PC-3 (cell line): Measurements from ENCODE around the gene OCSTAMP. TPM values are rescaled to one million over a fixed set of nuclear protein-coding genes. Genes with fewer than 3 reads are reported as not detected.

Source experiments
- ATAC-seq: fragments of 200-7000 bp; cut with Tn5 transposase; 2 replicates; pipeline ENCODE4 v1.9.1; 2020; ENCODE audit warnings: mild to moderate bottlenecking, moderate library complexity
- BruUV-seq: library from RNA; stranded (reverse); fragments of 400-500 nt; replicated peaks from 2 replicates; lab custom pipeline; 2021; lab: Mats Ljungman, UMichigan
- CTCF ChIA-PET: fragments of 300-600 bp; sonication (Branson Sonifier 250); formaldehyde crosslinking; loops from one replicate; lab custom pipeline; 2022; ENCODE audit warnings: antibody characterized with exemption; lab: Charles Lee
- POLR2A ChIA-PET: fragments of 300-600 bp; sonication (Branson Sonifier 250); formaldehyde crosslinking; loops from one replicate; lab custom pipeline; 2022; ENCODE audit warnings: antibody characterized with exemption; ENCODE audit not compliant: unreplicated experiment; lab: Charles Lee
- DNase-seq: peaks from one replicate; pipeline ENCODE4 v3.0.0-alpha.2; 2015
- H2AFZ ChIP-seq: fragments of 300-600 bp; sonication (generic); 2 replicates; pipeline ENCODE4 v1.6.0; 2016; ENCODE audit warnings: antibody characterized with exemption, low read length
- H3F3A ChIP-seq: fragments of 300-600 bp; sonication (generic); one replicate; pipeline ENCODE4 v1.6.0; 2017; ENCODE audit warnings: antibody characterized with exemption, low read length, control low read depth, mild to moderate bottlenecking; ENCODE audit not compliant: unreplicated experiment
- H3K27ac ChIP-seq: fragments of 300-600 bp; sonication (generic); 2 replicates; pipeline ENCODE4 v1.5.1; 2016; ENCODE audit warnings: mild to moderate bottlenecking, low read length
- H3K27me3 ChIP-seq: fragments of 300-600 bp; sonication (generic); 2 replicates; pipeline ENCODE4 v1.6.1; 2016; ENCODE audit warnings: low read length, mixed read lengths
- H3K36me3 ChIP-seq: fragments of 300-600 bp; sonication (generic); 2 replicates; pipeline ENCODE4 v1.6.1; 2016; ENCODE audit warnings: low read depth, mixed run types, low read length, mixed read lengths
- H3K4me1 ChIP-seq: fragments of 300-600 bp; sonication (generic); 2 replicates; pipeline ENCODE4 v1.5.1; 2016; ENCODE audit warnings: low read length; ENCODE audit not compliant: insufficient read depth
- H3K4me2 ChIP-seq: fragments of 300-600 bp; sonication (generic); 2 replicates; pipeline ENCODE4 v1.6.0; 2016; ENCODE audit warnings: low read length
- H3K4me3 ChIP-seq: fragments of 300-600 bp; sonication (generic); 2 replicates; pipeline ENCODE4 v1.5.1; 2016; ENCODE audit warnings: mild to moderate bottlenecking, low read length, mixed read lengths
- H3K79me2 ChIP-seq: fragments of 300-600 bp; sonication (generic); 2 replicates; pipeline ENCODE4 v1.6.1; 2017; ENCODE audit warnings: low read length, mixed read lengths
- H3K9ac ChIP-seq: fragments of 300-600 bp; sonication (generic); 2 replicates; pipeline ENCODE4 v1.6.0; 2016; ENCODE audit warnings: mild to moderate bottlenecking, low read length
- H3K9me2 ChIP-seq: fragments of 300-600 bp; sonication (generic); replicated peaks from 2 replicates; pipeline ENCODE4 v1.6.1; 2016; ENCODE audit warnings: mixed run types, low read length, mixed read lengths
- H3K9me3 ChIP-seq: fragments of 300-600 bp; sonication (generic); 2 replicates; pipeline ENCODE4 v1.6.1; 2016; ENCODE audit warnings: low read length, mixed read lengths
- H4K20me1 ChIP-seq: fragments of 300-600 bp; sonication (generic); 2 replicates; pipeline ENCODE4 v1.6.1; 2016; ENCODE audit warnings: low read length, mixed read lengths
- CTCF ChIP-seq: fragments of 300-600 bp; sonication (generic); conservative IDR thresholded peaks from 2 replicates; pipeline ENCODE4 v1.5.1; 2017; ENCODE audit warnings: antibody characterized with exemption, low read depth, mild to moderate bottlenecking, low read length
- EZH2 ChIP-seq: fragments of 300-600 bp; sonication (generic); IDR thresholded peaks from one replicate; pipeline ENCODE4 v1.6.1; 2017; ENCODE audit warnings: antibody characterized with exemption, mild to moderate bottlenecking, low read length; ENCODE audit not compliant: unreplicated experiment
- EZH2phosphoT487 ChIP-seq: fragments of 300-600 bp; sonication (generic); IDR thresholded peaks from 2 replicates; pipeline ENCODE4 v1.6.1; 2018; ENCODE audit warnings: mild to moderate bottlenecking, antibody characterized with exemption, low read length, borderline replicate concordance
- intact Hi-C: fragments of 100-400 bp; cut with micrococcal nuclease; formaldehyde crosslinking; loops from 2 replicates; pipeline ENCODE4 v1.9.0; 2023
- total RNA-seq: library from RNA; depleted of rRNA; stranded (reverse); fragments of >200 nt; gene quantifications from 2 replicates; pipeline ENCODE4 v1.2.3, GENCODE V29; 2014

The OCSTAMP gene
- total RNA-seq, 1 experiment from 2014 or later = not detected

GRCh38 chr20:46530640-46531039 lies 19.8 kb downstream of the OCSTAMP start:
- intact Hi-C loops = no loop called here
- CTCF ChIA-PET = no interaction called here
- Histone ChIP-seq H3K27ac (no peak overlapping the region), H3K36me3 (no peaks in the 10 kb centered on the region), H2AFZ (no peak overlapping the region), H3K9me2 (no peaks in the 10 kb centered on the region), H3K79me2 (no peaks in the 10 kb centered on the region), H3K4me2 (no peak overlapping the region), H3K9ac (no peak overlapping the region), H3K4me1 (no peaks in the 10 kb centered on the region), H3K9me3 (no peaks in the 10 kb centered on the region), H3F3A (no peaks in the 10 kb centered on the region), H3K27me3 (peaks cover 10% of the 10 kb centered on the region), H3K4me3 (no peak overlapping the region), H4K20me1 (no peaks in the 10 kb centered on the region)
- ATAC-seq = no peak
- DNase-seq = no peak
- POLR2A ChIA-PET = no interaction called here
- TF ChIP-seq CTCF (no peak), EZH2phosphoT487 (no peak), EZH2 (no peak)
- BruUV-seq = no TSS peak

- H2AFZ ChIP-seq = no peak overlapping the region
- no peaks in the 10 kb centered on the region for H3K9me3 ChIP-seq
- no peaks in the 10 kb centered on the region for H3K9me2 ChIP-seq
- no peaks in the 10 kb centered on the region for H4K20me1 ChIP-seq
- ATAC-seq (no peak), DNase-seq (peak; percentile 32)
- no peaks in the 10 kb centered on the region for H3K27me3 ChIP-seq
- H3K4me2 ChIP-seq = no peak overlapping the region
- BruUV-seq = no TSS peak
- CTCF ChIA-PET = interaction anchor here (0.6 kb wide), 1 partner anchor 223 kb away, joined by 3 read pairs; no protein-coding TSS in a partner anchor
- TF ChIP-seq EZH2 (no peak), EZH2phosphoT487 (no peak), CTCF (no peak)
- intact Hi-C loops = no loop called here
- no peaks in the 10 kb centered on the region for H3K4me1 ChIP-seq
- no peak overlapping the region for H3K4me3 ChIP-seq
- H3K79me2 ChIP-seq = no peaks in the 10 kb centered on the region
- H3K27ac ChIP-seq = no peak overlapping the region
- H3K36me3 ChIP-seq = no peaks in the 10 kb centered on the region
- H3F3A ChIP-seq = no peaks in the 10 kb centered on the region
- no peak overlapping the region for H3K9ac ChIP-seq
- POLR2A ChIA-PET = no interaction called here
Measured at GRCh38 chr20:46523696-46524328, 26.6 kb downstream of the OCSTAMP start.

- no peaks in the 10 kb centered on the region for H3K79me2 ChIP-seq
- no peak for DNase-seq
- H3K36me3 ChIP-seq = no peaks in the 10 kb centered on the region
- H3K4me3 ChIP-seq = no peak overlapping the region
- BruUV-seq = no TSS peak
- H3K9me3 ChIP-seq = no peaks in the 10 kb centered on the region
- no peaks in the 10 kb centered on the region for H4K20me1 ChIP-seq
- no peaks in the 10 kb centered on the region for H3F3A ChIP-seq
- no peak overlapping the region for H2AFZ ChIP-seq
- POLR2A ChIA-PET = no interaction called here
- ATAC-seq = no peak
- CTCF ChIA-PET = interaction anchor here (0.6 kb wide), 1 partner anchor 224 kb away, joined by 3 read pairs; no protein-coding TSS in a partner anchor
- H3K4me1 ChIP-seq = no peaks in the 10 kb centered on the region
- H3K27ac ChIP-seq = no peak overlapping the region
- H3K9ac ChIP-seq = no peak overlapping the region
- no peak overlapping the region for H3K4me2 ChIP-seq
- intact Hi-C loops = no loop called here
- H3K27me3 ChIP-seq = no peaks in the 10 kb centered on the region
- no peaks in the 10 kb centered on the region for H3K9me2 ChIP-seq
- TF ChIP-seq EZH2phosphoT487 (no peak), CTCF (no peak), EZH2 (no peak)
Measured at GRCh38 chr20:46523108-46523507, 27.3 kb downstream of the OCSTAMP start.
